Measurements from ENCODE around the gene CDX2. TPM values are rescaled to one million over a fixed set of nuclear protein-coding genes. Genes with fewer than 3 reads are reported as not detected.
"Not testable (repeated sequence)": the region's sequence is repeated elsewhere in the genome, so short reads cannot be mapped to it uniquely, and the experiment has no call there.

The CDX2 gene
- polyA plus RNA-seq, 1 donor from 2014 or later = not detected

DNA sequence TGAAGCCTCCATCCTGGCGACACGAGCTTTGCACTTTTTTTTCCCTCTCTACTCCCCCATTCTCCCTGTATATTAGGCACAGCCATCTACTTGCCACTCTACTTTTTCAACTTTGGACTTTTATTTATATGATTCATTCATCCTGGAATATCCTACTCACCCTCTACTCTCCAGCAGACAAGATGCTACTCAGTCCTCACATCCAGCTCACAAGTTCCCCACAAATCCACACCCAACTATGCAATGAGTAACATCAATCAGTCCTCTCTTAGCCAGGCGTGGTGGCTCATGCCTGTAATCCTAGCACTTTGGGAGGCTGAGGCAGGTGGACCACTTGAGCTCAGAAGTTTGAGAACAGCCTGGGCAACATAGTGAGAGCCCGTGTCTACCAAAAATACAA lies 43.3 kb upstream of the CDX2 start:
- H3K4me3 ChIP-seq (ENCODE audit: low read length) = no peak overlapping the region
- H3K79me2 ChIP-seq (replicated peaks; ENCODE audit: insufficient read depth, low read length) = no peaks in the 10 kb centered on the region
- no peak overlapping the region for H2AFZ ChIP-seq (ENCODE audit: low read depth, low read length)
- H3K36me3 ChIP-seq (ENCODE audit: insufficient read depth, low read length) = no peaks in the 10 kb centered on the region
- H3K9ac ChIP-seq (ENCODE audit: low read length) = no peak overlapping the region
- TF ChIP-seq, protein P1, sequence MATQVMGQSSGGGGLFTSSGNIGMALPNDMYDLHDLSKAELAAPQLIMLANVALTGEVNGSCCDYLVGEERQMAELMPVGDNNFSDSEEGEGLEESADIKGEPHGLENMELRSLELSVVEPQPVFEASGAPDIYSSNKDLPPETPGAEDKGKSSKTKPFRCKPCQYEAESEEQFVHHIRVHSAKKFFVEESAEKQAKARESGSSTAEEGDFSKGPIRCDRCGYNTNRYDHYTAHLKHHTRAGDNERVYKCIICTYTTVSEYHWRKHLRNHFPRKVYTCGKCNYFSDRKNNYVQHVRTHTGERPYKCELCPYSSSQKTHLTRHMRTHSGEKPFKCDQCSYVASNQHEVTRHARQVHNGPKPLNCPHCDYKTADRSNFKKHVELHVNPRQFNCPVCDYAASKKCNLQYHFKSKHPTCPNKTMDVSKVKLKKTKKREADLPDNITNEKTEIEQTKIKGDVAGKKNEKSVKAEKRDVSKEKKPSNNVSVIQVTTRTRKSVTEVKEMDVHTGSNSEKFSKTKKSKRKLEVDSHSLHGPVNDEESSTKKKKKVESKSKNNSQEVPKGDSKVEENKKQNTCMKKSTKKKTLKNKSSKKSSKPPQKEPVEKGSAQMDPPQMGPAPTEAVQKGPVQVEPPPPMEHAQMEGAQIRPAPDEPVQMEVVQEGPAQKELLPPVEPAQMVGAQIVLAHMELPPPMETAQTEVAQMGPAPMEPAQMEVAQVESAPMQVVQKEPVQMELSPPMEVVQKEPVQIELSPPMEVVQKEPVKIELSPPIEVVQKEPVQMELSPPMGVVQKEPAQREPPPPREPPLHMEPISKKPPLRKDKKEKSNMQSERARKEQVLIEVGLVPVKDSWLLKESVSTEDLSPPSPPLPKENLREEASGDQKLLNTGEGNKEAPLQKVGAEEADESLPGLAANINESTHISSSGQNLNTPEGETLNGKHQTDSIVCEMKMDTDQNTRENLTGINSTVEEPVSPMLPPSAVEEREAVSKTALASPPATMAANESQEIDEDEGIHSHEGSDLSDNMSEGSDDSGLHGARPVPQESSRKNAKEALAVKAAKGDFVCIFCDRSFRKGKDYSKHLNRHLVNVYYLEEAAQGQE (IDR thresholded peaks at IDR 0.05; ENCODE audit: borderline replicate concordance) = no peak
- TF ChIP-seq RAD21 (conservative IDR thresholded peaks at IDR 0.05) (no peak), EP300 (conservative IDR thresholded peaks at IDR 0.05; ENCODE audit: poor library complexity, severe bottlenecking) (no peak), POLR2AphosphoS5 (IDR thresholded peaks at IDR 0.05) (no peak), TAF1 (IDR thresholded peaks at IDR 0.05; ENCODE audit: low read depth) (no peak), EZH2 (IDR thresholded peaks at IDR 0.05; ENCODE audit: borderline replicate concordance, insufficient read depth, low read length, poor library complexity, severe bottlenecking) (no peak), SMC3 (conservative IDR thresholded peaks at IDR 0.05; ENCODE audit: poor library complexity) (no peak), MXI1 (conservative IDR thresholded peaks at IDR 0.05; ENCODE audit: poor library complexity, severe bottlenecking) (no peak)
- TF ChIP-seq, protein P2, sequence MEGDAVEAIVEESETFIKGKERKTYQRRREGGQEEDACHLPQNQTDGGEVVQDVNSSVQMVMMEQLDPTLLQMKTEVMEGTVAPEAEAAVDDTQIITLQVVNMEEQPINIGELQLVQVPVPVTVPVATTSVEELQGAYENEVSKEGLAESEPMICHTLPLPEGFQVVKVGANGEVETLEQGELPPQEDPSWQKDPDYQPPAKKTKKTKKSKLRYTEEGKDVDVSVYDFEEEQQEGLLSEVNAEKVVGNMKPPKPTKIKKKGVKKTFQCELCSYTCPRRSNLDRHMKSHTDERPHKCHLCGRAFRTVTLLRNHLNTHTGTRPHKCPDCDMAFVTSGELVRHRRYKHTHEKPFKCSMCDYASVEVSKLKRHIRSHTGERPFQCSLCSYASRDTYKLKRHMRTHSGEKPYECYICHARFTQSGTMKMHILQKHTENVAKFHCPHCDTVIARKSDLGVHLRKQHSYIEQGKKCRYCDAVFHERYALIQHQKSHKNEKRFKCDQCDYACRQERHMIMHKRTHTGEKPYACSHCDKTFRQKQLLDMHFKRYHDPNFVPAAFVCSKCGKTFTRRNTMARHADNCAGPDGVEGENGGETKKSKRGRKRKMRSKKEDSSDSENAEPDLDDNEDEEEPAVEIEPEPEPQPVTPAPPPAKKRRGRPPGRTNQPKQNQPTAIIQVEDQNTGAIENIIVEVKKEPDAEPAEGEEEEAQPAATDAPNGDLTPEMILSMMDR (IDR thresholded peaks at IDR 0.05; ENCODE audit: poor library complexity, severe bottlenecking) = no peak
- H3K4me2 ChIP-seq (ENCODE audit: low read length) = no peak overlapping the region
- no peaks in the 10 kb centered on the region for H3K9me3 ChIP-seq (ENCODE audit: low read length)
- no peaks in the 10 kb centered on the region for H3F3A ChIP-seq (ENCODE audit: insufficient read depth, low read length, poor library complexity, severe bottlenecking)
- H3K9me2 ChIP-seq (ENCODE audit: insufficient read depth, low read length) = no peaks in the 10 kb centered on the region
- no peak overlapping the region for H3K27ac ChIP-seq (ENCODE audit: low read length)
- H4K20me1 ChIP-seq (ENCODE audit: insufficient read depth) = no peaks in the 10 kb centered on the region
- no peaks in the 10 kb centered on the region for H3K27me3 ChIP-seq (ENCODE audit: insufficient read depth, low read depth, low read length)

DNA sequence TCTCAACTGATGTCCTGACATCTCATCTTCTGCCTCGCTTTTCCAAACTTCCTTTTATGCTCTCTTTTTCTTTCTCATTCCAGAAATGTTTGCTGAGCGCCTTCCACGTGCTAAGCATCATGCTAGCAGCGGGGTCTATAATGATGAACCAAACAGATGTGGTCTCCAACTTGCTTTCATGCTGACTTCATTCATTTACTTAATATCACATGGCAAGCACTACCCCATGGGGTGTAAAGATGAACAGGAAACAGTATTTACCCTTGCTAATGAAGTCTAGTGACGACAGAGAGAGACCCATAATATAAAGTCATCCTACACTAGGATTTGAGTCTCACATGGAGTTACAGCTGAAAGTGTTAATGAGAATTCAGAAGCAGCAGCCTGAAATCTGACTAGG lies 40.9 kb upstream of the CDX2 start:
- TF ChIP-seq, protein P2 (IDR thresholded peaks at IDR 0.05; ENCODE audit: poor library complexity, severe bottlenecking) = no peak
- TF ChIP-seq POLR2AphosphoS5 (IDR thresholded peaks at IDR 0.05) (no peak), MXI1 (conservative IDR thresholded peaks at IDR 0.05; ENCODE audit: poor library complexity, severe bottlenecking) (no peak), TAF1 (IDR thresholded peaks at IDR 0.05; ENCODE audit: low read depth) (no peak), SMC3 (conservative IDR thresholded peaks at IDR 0.05; ENCODE audit: poor library complexity) (no peak), EP300 (conservative IDR thresholded peaks at IDR 0.05; ENCODE audit: poor library complexity, severe bottlenecking) (no peak), EZH2 (IDR thresholded peaks at IDR 0.05; ENCODE audit: borderline replicate concordance, insufficient read depth, low read length, poor library complexity, severe bottlenecking) (no peak), RAD21 (conservative IDR thresholded peaks at IDR 0.05) (no peak)
- TF ChIP-seq, protein P1 (IDR thresholded peaks at IDR 0.05; ENCODE audit: borderline replicate concordance) = no peak
- Histone ChIP-seq H3K9ac (ENCODE audit: low read length) (no peak overlapping the region), H3K27ac (ENCODE audit: low read length) (no peak overlapping the region), H3K4me2 (ENCODE audit: low read length) (no peak overlapping the region), H3K79me2 (replicated peaks; ENCODE audit: insufficient read depth, low read length) (no peaks in the 10 kb centered on the region), H3K36me3 (ENCODE audit: insufficient read depth, low read length) (no peaks in the 10 kb centered on the region), H3K9me3 (ENCODE audit: low read length) (no peaks in the 10 kb centered on the region), H3K9me2 (ENCODE audit: insufficient read depth, low read length) (no peaks in the 10 kb centered on the region), H2AFZ (ENCODE audit: low read depth, low read length) (no peak overlapping the region), H4K20me1 (ENCODE audit: insufficient read depth) (no peaks in the 10 kb centered on the region), H3F3A (ENCODE audit: insufficient read depth, low read length, poor library complexity, severe bottlenecking) (no peaks in the 10 kb centered on the region), H3K4me3 (ENCODE audit: low read length) (no peak overlapping the region), H3K27me3 (ENCODE audit: insufficient read depth, low read depth, low read length) (no peaks in the 10 kb centered on the region)

DNA sequence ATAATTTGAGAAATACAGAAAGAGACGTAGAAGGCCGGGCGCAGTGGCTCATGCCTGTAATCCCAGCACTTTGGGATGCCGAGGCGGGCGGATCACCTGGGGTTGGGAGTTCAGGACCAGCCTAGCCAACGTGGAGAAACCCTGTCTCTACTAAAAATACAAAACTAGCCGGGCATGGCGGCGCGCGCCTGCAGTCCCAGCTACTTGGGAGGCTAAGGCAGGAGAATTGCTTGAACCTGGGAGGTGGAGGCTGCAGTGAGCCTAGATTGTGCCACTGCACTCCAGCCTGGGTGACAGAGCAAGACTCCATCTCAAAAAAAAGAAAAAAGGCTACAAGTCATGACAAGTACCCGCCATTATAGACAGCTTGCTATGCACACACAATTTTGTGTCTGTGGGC lies 35.9 kb upstream of the CDX2 start:
- not testable (repeated sequence) for H3F3A ChIP-seq (ENCODE audit: insufficient read depth, low read length, poor library complexity, severe bottlenecking); H3K9ac ChIP-seq (ENCODE audit: low read length); H3K79me2 ChIP-seq (replicated peaks; ENCODE audit: insufficient read depth, low read length); H3K4me3 ChIP-seq (ENCODE audit: low read length); H3K9me3 ChIP-seq (ENCODE audit: low read length); H2AFZ ChIP-seq (ENCODE audit: low read depth, low read length); H3K27me3 ChIP-seq (ENCODE audit: insufficient read depth, low read depth, low read length); H3K4me2 ChIP-seq (ENCODE audit: low read length); H3K36me3 ChIP-seq (ENCODE audit: insufficient read depth, low read length); H4K20me1 ChIP-seq (ENCODE audit: insufficient read depth); H3K9me2 ChIP-seq (ENCODE audit: insufficient read depth, low read length); H3K27ac ChIP-seq (ENCODE audit: low read length)

Data from neural cell (in vitro differentiated cells).